Activated B cell treated with CpG ODN at 0.5 μM for 24 hours (primary cell): ENCODE data around the gene KDM4B. TPM values are rescaled to one million over a fixed set of nuclear protein-coding genes. Genes with fewer than 3 reads are reported as not detected.

Experiments used
- ATAC-seq: fragments of 200-7000 bp; cut with Tn5 transposase; one replicate; pipeline ENCODE4 v1.10.0; 2021; ENCODE audit warnings: low read depth, mild to moderate bottlenecking, moderate library complexity
- CTCF ChIA-PET: fragments of 350-600 bp; sonication (Branson Sonifier 250); formaldehyde crosslinking; loops from one replicate; lab custom pipeline; 2021; ENCODE audit warnings: antibody characterized with exemption; lab: Charles Lee
- POLR2A ChIA-PET: fragments of 350-600 bp; sonication (Branson Sonifier 250); formaldehyde crosslinking; loops from one replicate; lab custom pipeline; 2021; ENCODE audit warnings: antibody characterized with exemption; lab: Charles Lee
- DNase-seq: peaks from one replicate; pipeline ENCODE4 v3.0.0; 2022
- H3K27ac Mint-ChIP-seq: one replicate; pipeline ENCODE4 v1.8.0; 2020; ENCODE audit warnings: mixed read lengths
- H3K27me3 Mint-ChIP-seq: one replicate; pipeline ENCODE4 v1.8.0; 2021; ENCODE audit warnings: mixed read lengths
- H3K36me3 Mint-ChIP-seq: one replicate; pipeline ENCODE4 v1.8.0; 2021; ENCODE audit warnings: low read depth, mixed read lengths
- H3K4me1 Mint-ChIP-seq: one replicate; pipeline ENCODE4 v1.8.0; 2021; ENCODE audit warnings: mixed read lengths
- H3K4me3 Mint-ChIP-seq: one replicate; pipeline ENCODE4 v1.8.0; 2020; ENCODE audit warnings: mild to moderate bottlenecking, mixed read lengths
- H3K9me3 Mint-ChIP-seq: one replicate; pipeline ENCODE4 v1.8.0; 2020; ENCODE audit warnings: mixed read lengths
- intact Hi-C: fragments of 100-400 bp; cut with micrococcal nuclease; formaldehyde crosslinking; loops from one replicate; pipeline ENCODE4 v1.15.1; 2024
- total RNA-seq: library from RNA; stranded (reverse); gene quantifications from 2 replicates; pipeline ENCODE4 v1.2.3, GENCODE V29; 2022
- TF ChIP-seq, protein P1 (sequence below): fragments of 200-600 bp; IDR thresholded peaks from one replicate; pipeline ENCODE4 v1.8.0; 2022; ENCODE audit warnings: antibody characterized with exemption, mild to moderate bottlenecking

Gene KDM4B
- total RNA-seq, 1 donor from 2014 or later: 88.9 TPM

DNA sequence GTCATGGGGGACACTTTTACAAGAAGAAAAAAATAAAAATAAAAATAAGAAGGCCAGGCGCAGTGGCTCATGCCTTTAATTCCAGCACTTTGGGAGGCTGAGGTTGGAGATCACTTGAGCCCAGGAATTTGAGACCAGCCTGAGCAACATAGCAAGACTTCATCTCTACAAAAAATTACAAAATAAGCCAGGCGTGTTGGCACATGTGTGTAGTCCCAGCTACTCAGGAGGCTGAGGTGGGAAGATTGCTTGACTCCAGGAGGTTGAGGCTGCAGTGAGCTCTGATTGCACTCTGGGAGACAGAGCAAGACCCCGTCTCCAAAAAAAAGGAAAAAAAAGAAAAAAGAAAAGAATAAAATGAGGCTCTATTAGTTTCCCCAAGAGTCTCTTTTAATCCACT, 214.7 kb downstream of the KDM4B start:
- ChIA-PET CTCF (no interaction called here), POLR2A (no interaction called here)
- Mint-ChIP-seq H3K9me3 (no peaks in the 10 kb centered on the region), H3K4me3 (no peak overlapping the region), H3K36me3 (no peaks in the 10 kb centered on the region), H3K27me3 (peaks cover 4% of the 10 kb centered on the region), H3K4me1 (no peaks in the 10 kb centered on the region), H3K27ac (no peak overlapping the region)
- ATAC-seq (no peak), DNase-seq (no peak)
- TF ChIP-seq, protein P1, sequence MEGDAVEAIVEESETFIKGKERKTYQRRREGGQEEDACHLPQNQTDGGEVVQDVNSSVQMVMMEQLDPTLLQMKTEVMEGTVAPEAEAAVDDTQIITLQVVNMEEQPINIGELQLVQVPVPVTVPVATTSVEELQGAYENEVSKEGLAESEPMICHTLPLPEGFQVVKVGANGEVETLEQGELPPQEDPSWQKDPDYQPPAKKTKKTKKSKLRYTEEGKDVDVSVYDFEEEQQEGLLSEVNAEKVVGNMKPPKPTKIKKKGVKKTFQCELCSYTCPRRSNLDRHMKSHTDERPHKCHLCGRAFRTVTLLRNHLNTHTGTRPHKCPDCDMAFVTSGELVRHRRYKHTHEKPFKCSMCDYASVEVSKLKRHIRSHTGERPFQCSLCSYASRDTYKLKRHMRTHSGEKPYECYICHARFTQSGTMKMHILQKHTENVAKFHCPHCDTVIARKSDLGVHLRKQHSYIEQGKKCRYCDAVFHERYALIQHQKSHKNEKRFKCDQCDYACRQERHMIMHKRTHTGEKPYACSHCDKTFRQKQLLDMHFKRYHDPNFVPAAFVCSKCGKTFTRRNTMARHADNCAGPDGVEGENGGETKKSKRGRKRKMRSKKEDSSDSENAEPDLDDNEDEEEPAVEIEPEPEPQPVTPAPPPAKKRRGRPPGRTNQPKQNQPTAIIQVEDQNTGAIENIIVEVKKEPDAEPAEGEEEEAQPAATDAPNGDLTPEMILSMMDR: no peak
- intact Hi-C loops: no loop called here

DNA sequence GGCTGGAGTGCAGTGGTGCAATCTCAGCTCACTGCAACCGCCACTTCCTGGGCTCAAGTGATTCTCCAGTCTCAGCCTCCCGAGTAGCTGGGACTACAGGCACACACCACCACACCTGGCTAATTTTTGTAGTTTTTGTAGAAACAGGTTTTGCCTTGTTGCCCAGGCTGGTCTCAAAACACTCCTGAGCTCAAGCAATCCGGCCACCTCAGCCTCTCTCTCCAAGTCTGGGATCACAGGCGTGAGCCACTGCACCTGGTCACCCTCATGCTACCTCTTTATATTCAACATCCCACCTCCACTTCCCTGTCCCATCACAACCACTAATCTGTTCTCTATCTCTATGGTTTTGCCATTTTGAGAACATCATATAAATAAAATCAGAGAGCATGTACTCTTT, 216.0 kb downstream of the KDM4B start:
- H3K27me3 Mint-ChIP-seq: peaks cover 6% of the 10 kb centered on the region
- ChIA-PET POLR2A (no interaction called here), CTCF (no interaction called here)
- no peaks in the 10 kb centered on the region for H3K4me1 Mint-ChIP-seq
- no peak for DNase-seq
- H3K27ac Mint-ChIP-seq: no peak overlapping the region
- TF ChIP-seq, protein P1: no peak
- H3K9me3 Mint-ChIP-seq: no peaks in the 10 kb centered on the region
- no peaks in the 10 kb centered on the region for H3K36me3 Mint-ChIP-seq
- ATAC-seq: no peak
- H3K4me3 Mint-ChIP-seq: no peak overlapping the region
- intact Hi-C loops: no loop called here

DNA sequence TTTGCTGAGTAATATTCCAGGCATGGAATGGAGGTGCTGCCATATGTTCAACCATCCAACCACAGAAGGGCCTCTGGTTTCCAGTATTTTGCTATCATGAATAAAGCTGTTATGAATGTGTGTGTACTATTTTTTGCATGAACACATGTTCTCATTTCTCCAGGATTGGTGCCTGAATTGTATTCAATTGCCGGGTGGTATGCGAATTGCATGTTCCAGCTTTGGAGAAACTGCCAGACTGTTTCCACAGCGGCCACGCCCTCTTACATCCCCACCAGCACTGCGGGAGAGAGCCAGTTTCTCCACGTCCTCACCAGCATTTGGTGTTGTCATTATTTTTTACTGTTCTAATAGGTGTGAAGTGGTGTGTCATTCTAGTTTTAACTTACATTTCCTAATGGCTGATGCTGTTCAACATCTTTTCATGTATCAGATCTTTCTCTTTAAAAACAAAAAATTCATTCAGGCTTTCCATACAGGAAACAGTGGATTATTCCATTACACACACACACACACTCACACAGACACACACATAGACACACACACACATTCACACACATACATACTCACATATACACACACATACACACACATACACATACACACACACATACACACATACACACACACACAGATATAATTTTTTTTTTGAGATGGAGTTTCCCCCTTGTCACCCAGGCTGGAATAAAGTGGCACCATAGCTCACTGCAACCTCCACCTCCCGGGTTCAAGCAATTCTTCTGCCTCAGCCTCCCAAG, 217.6 kb downstream of the KDM4B start:
- Mint-ChIP-seq H3K36me3 (no peaks in the 10 kb centered on the region), H3K4me1 (no peaks in the 10 kb centered on the region), H3K9me3 (no peaks in the 10 kb centered on the region), H3K4me3 (no peak overlapping the region), H3K27me3 (peaks cover 7% of the 10 kb centered on the region), H3K27ac (no peak overlapping the region)
- intact Hi-C loops: no loop called here
- ATAC-seq (no peak), DNase-seq (no peak)
- ChIA-PET CTCF (no interaction called here), POLR2A (no interaction called here)
- TF ChIP-seq, protein P1: no peak

DNA sequence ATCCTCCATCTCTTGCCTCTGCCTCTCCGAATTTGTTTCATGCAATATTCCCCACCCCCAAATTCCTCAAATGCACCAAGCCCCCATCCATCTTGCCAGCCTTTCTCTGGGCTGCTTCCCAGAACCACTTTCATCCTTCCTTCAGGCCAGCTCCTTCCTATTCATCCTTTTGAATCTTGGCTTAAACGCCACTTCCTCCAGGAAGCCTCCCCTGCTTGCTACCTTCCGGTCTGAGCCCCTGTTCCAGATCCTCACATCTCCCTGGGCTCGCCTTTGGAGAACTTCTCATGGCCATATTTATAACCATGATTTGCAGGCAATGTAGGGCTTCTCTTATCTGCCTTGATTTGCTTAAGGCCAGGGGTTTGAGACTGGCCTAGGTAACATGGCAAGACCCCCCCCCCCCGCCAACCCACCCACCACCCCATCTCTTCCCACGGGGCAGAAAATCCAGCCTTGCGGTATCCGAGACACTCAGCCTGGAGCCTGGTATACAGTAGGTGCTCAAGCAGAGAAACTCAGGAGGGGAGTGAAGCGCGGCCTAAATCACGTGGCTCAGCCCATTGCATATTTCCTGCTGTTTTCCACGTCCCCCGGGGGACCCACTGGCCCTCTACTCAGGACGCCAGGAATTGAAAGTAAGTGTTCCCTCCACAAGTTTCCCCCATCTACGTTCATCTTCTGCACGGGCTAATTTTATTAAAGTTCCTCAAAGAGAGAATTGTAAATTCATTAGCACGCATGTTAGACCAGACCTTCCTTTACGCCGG, 219.8 kb downstream of the KDM4B start:
- ATAC-seq: no peak
- intact Hi-C loops: no loop called here
- TF ChIP-seq, protein P1: no peak
- Mint-ChIP-seq H3K4me3 (no peak overlapping the region), H3K27me3 (peaks cover 7% of the 10 kb centered on the region), H3K4me1 (no peaks in the 10 kb centered on the region), H3K27ac (no peak overlapping the region), H3K36me3 (no peaks in the 10 kb centered on the region), H3K9me3 (no peaks in the 10 kb centered on the region)
- ChIA-PET POLR2A (interaction anchor here (0.6 to 0.7 kb wide), 2 partner anchors 208 to 1129 kb away, joined by 5 to 6 read pairs; no protein-coding TSS in a partner anchor), CTCF (no interaction called here)
- no peak for DNase-seq

DNA sequence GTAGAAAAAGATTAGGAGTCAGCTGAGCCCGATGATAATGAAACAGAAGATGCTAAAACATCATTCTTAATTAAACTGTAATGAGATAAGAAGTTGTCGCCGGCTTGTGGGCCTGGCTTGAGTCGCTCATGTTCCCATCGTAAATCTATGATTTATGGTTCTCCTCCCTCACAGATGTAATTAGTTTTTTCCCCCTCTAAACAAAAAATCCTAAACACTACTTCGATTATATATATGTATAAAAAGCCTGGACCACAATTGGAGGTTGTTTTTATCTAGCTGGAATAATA, 220.3 kb downstream of the KDM4B start:
- ATAC-seq (no peak), DNase-seq (no peak)
- POLR2A ChIA-PET: no interaction called here
- no peaks in the 10 kb centered on the region for H3K9me3 Mint-ChIP-seq
- CTCF ChIA-PET: no interaction called here
- TF ChIP-seq, protein P1: no peak
- no peaks in the 10 kb centered on the region for H3K4me1 Mint-ChIP-seq
- intact Hi-C loops: no loop called here
- no peak overlapping the region for H3K4me3 Mint-ChIP-seq
- no peaks in the 10 kb centered on the region for H3K36me3 Mint-ChIP-seq
- H3K27ac Mint-ChIP-seq: no peak overlapping the region
- H3K27me3 Mint-ChIP-seq: peaks cover 7% of the 10 kb centered on the region
